Caco-2 (cell line): ENCODE results near the gene PIGO. TPM values are rescaled to one million over a fixed set of nuclear protein-coding genes. Genes with fewer than 3 reads are reported as not detected.

Experiments used
- BruUV-seq: library from RNA; stranded (reverse); fragments of 400-500 nt; replicated peaks from 2 replicates; lab custom pipeline; 2021; lab: Mats Ljungman, UMichigan
- CTCF ChIA-PET: fragments of 300-600 bp; sonication (Branson Sonifier 250); formaldehyde crosslinking; loops from one replicate; lab custom pipeline; 2022; ENCODE audit warnings: antibody characterized with exemption; lab: Charles Lee
- POLR2A ChIA-PET: fragments of 300-600 bp; sonication (Branson Sonifier 250); formaldehyde crosslinking; loops from one replicate; lab custom pipeline; 2022; ENCODE audit warnings: antibody characterized with exemption; lab: Charles Lee
- DNase-seq, 2 experiments: peaks; one replicate each; pipeline versions ENCODE4 v3.0.0 to v3.0.0-alpha.2; 2020 to 2022
- H3K27me3 ChIP-seq: replicated peaks from 2 replicates; pipeline ENCODE4 v1.6.0; 2011; ENCODE audit warnings: low read length; ENCODE audit not compliant: control insufficient read depth, insufficient read depth
- H3K36me3 ChIP-seq: 2 replicates; pipeline ENCODE4 v1.5.1; 2011; ENCODE audit warnings: low read length; ENCODE audit not compliant: control insufficient read depth, insufficient read depth
- H3K4me1 ChIP-seq: fragments of 250-450 bp; sonication (Bioruptor Pico); 2 replicates; pipeline ENCODE4 v1.5.1; 2020; ENCODE audit warnings: mild to moderate bottlenecking
- H3K4me3 ChIP-seq: 2 replicates; pipeline ENCODE4 v1.5.1; 2011; ENCODE audit warnings: low read depth, mild to moderate bottlenecking, control low read depth, low read length
- H3K9me3 ChIP-seq: fragments of 250-450 bp; sonication (Bioruptor Pico); 2 replicates; pipeline ENCODE4 v1.5.1; 2020; ENCODE audit warnings: mild to moderate bottlenecking, moderate library complexity
- H3K27ac Mint-ChIP-seq: one replicate; pipeline ENCODE4 v1.8.0; 2022; ENCODE audit warnings: mixed read lengths; ENCODE audit not compliant: unreplicated experiment
- H3K27me3 Mint-ChIP-seq: one replicate; pipeline ENCODE4 v1.8.0; 2022; ENCODE audit warnings: mixed read lengths; ENCODE audit not compliant: insufficient read depth, unreplicated experiment
- H3K36me3 Mint-ChIP-seq: one replicate; pipeline ENCODE4 v1.8.0; 2022; ENCODE audit warnings: mild to moderate bottlenecking, mixed read lengths; ENCODE audit not compliant: insufficient read depth, unreplicated experiment
- H3K4me1 Mint-ChIP-seq: one replicate; pipeline ENCODE4 v1.8.0; 2022; ENCODE audit warnings: low read depth, mixed read lengths; ENCODE audit not compliant: unreplicated experiment
- H3K4me3 Mint-ChIP-seq: one replicate; pipeline ENCODE4 v1.8.0; 2022; ENCODE audit warnings: mild to moderate bottlenecking, moderate library complexity, mixed read lengths; ENCODE audit not compliant: unreplicated experiment
- H3K9me3 Mint-ChIP-seq: one replicate; pipeline ENCODE4 v1.8.0; 2022; ENCODE audit warnings: mixed read lengths; ENCODE audit not compliant: unreplicated experiment
- intact Hi-C: fragments of 100-400 bp; cut with micrococcal nuclease; formaldehyde crosslinking; loops from one replicate; pipeline ENCODE4 v1.10.0; 2022; ENCODE audit not compliant: unreplicated experiment
- total RNA-seq: library from RNA; stranded (reverse); gene quantifications from 2 replicates; pipeline ENCODE4 v1.2.3, GENCODE V29; 2022
- TF ChIP-seq, protein P1 (sequence below), 2 experiments: fragments of 200-600 bp in 1 of 2; IDR thresholded peaks; 1 replicate in 1 of 2; 2 replicates in 1 of 2; pipeline versions ENCODE4 v1.5.1 to v1.8.0; 2011 to 2022; ENCODE audit warnings: antibody characterized with exemption in 1 of 2, control low read depth in 1 of 2, inconsistent platforms in 1 of 2, low read depth in 1 of 2, low read length in 1 of 2, mild to moderate bottlenecking in 1 of 2, moderate library complexity in 1 of 2; ENCODE audit not compliant: insufficient read depth in 1 of 2, severe bottlenecking in 1 of 2, unreplicated experiment in 1 of 2

The PIGO gene
- total RNA-seq, 1 experiment from 2014 or later = 38.7 TPM

- H3K36me3 Mint-ChIP-seq = peaks cover 89% of the 10 kb centered on the region
- intact Hi-C loops = no loop called here
- H3K4me1 ChIP-seq = no peaks in the 10 kb centered on the region
- ChIA-PET CTCF (no interaction called here), POLR2A (no interaction called here)
- no peaks in the 10 kb centered on the region for H3K9me3 Mint-ChIP-seq
- H3K4me3 ChIP-seq = no peak overlapping the region
- peaks cover 5% of the 10 kb centered on the region for H3K36me3 ChIP-seq
- BruUV-seq = TSS peak; percentile 34
- no peak overlapping the region for H3K4me3 Mint-ChIP-seq
- H3K4me1 Mint-ChIP-seq = no peaks in the 10 kb centered on the region
- peak overlapping the region; percentile 56 for H3K27ac Mint-ChIP-seq
- TF ChIP-seq, protein P1, sequence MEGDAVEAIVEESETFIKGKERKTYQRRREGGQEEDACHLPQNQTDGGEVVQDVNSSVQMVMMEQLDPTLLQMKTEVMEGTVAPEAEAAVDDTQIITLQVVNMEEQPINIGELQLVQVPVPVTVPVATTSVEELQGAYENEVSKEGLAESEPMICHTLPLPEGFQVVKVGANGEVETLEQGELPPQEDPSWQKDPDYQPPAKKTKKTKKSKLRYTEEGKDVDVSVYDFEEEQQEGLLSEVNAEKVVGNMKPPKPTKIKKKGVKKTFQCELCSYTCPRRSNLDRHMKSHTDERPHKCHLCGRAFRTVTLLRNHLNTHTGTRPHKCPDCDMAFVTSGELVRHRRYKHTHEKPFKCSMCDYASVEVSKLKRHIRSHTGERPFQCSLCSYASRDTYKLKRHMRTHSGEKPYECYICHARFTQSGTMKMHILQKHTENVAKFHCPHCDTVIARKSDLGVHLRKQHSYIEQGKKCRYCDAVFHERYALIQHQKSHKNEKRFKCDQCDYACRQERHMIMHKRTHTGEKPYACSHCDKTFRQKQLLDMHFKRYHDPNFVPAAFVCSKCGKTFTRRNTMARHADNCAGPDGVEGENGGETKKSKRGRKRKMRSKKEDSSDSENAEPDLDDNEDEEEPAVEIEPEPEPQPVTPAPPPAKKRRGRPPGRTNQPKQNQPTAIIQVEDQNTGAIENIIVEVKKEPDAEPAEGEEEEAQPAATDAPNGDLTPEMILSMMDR (IDR thresholded peaks at IDR 0.05; ENCODE audit: insufficient read depth in 1 of 2, low read depth in 1 of 2, low read length in 1 of 2, severe bottlenecking in 1 of 2, unreplicated experiment in 1 of 2) = no peak
- H3K9me3 ChIP-seq = no peaks in the 10 kb centered on the region
- DNase-seq = no peak
- no peaks in the 10 kb centered on the region for H3K27me3 ChIP-seq
- no peaks in the 10 kb centered on the region for H3K27me3 Mint-ChIP-seq
Observed at GRCh38 chr9:35056571-35057270, 39.7 kb downstream of the PIGO start.

DNA sequence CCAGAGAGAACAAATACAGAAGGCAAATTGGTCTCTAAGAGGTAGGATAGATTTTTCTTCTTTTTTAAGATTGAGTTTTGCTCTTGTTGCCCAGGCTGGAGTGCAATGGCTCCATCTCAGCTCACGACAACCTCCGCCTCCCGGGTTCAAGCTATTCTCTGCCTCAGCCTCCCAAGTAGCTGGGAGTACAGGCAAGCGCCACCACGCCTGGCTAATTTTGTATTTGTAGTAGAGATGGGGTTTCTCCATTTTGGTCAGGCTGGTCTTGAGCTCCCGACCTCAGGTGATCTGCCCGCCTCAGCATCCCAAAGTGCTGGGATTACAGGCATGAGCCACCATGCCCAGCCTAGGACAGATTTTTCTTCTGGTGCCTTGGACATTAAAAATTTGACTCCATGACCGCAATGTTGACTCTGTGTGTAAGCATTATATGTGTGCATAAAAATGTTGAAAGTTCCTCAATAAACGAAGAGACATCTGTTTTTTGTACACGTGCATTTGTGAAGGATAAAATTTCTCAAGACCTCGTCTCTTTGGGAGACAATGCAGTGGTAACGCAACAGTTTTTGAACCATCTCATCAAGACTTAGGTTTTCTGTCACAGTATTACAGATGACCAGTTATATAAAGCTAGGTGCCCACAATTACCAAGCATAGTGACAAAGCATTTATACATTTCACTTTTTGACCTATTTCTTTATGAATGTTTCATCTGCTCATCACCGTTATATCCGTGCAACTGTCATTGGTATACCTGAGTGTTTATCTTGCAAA lies 41.3 kb downstream of the PIGO start:
- no TSS peak for BruUV-seq
- POLR2A ChIA-PET = no interaction called here
- Histone ChIP-seq H3K27me3 (no peaks in the 10 kb centered on the region), H3K4me1 (no peaks in the 10 kb centered on the region), H3K4me3 (no peak overlapping the region), H3K9me3 (no peaks in the 10 kb centered on the region), H3K36me3 (peaks cover 3% of the 10 kb centered on the region)
- peaks cover 79% of the 10 kb centered on the region for H3K36me3 Mint-ChIP-seq
- H3K27me3 Mint-ChIP-seq = no peaks in the 10 kb centered on the region
- H3K4me1 Mint-ChIP-seq = no peaks in the 10 kb centered on the region
- intact Hi-C loops = no loop called here
- H3K27ac Mint-ChIP-seq = no peak overlapping the region
- CTCF ChIA-PET = no interaction called here
- no peak for DNase-seq
- no peak overlapping the region for H3K4me3 Mint-ChIP-seq
- TF ChIP-seq, protein P1 (IDR thresholded peaks at IDR 0.05; ENCODE audit: insufficient read depth in 1 of 2, low read depth in 1 of 2, low read length in 1 of 2, severe bottlenecking in 1 of 2, unreplicated experiment in 1 of 2) = no peak
- no peaks in the 10 kb centered on the region for H3K9me3 Mint-ChIP-seq

- Mint-ChIP-seq H3K4me3 (no peak overlapping the region), H3K36me3 (peaks cover 71% of the 10 kb centered on the region), H3K9me3 (no peaks in the 10 kb centered on the region), H3K27ac (peak overlapping the region; percentile 29), H3K4me1 (no peaks in the 10 kb centered on the region), H3K27me3 (no peaks in the 10 kb centered on the region)
- no TSS peak for BruUV-seq
- intact Hi-C loops = no loop called here
- DNase-seq = no peak
- Histone ChIP-seq H3K27me3 (no peaks in the 10 kb centered on the region), H3K9me3 (no peaks in the 10 kb centered on the region), H3K36me3 (peaks cover 1% of the 10 kb centered on the region), H3K4me1 (no peaks in the 10 kb centered on the region), H3K4me3 (no peak overlapping the region)
- ChIA-PET CTCF (no interaction called here), POLR2A (no interaction called here)
- TF ChIP-seq, protein P1 (IDR thresholded peaks at IDR 0.05; ENCODE audit: insufficient read depth in 1 of 2, low read depth in 1 of 2, low read length in 1 of 2, severe bottlenecking in 1 of 2, unreplicated experiment in 1 of 2) = no peak
Observed at GRCh38 chr9:35054185-35054835, 42.1 kb downstream of the PIGO start.
